HepG2 (cell line): Measurements from ENCODE around the gene SPG7. TPM values are rescaled to one million over a fixed set of nuclear protein-coding genes. Genes with fewer than 3 reads are reported as not detected.

Experiments used
- BRF2 ChIP-seq: sonication (generic); formaldehyde crosslinking; IDR thresholded peaks from 2 replicates; pipeline ENCODE4 v1.8.1; 2022; ENCODE audit warnings: mild to moderate bottlenecking, missing genetic modification reagents
- CBX2 ChIP-seq, 2 experiments: fragments of 200-600 bp in 1 of 2; sonication (generic); formaldehyde crosslinking in 1 of 2; IDR thresholded peaks; 2 replicates each; pipeline versions ENCODE4 v1.7.0 to v1.8.1; 2018 to 2022; ENCODE audit warnings: low read depth in 2 of 2, low read length in 1 of 2, mild to moderate bottlenecking in 1 of 2, missing genetic modification reagents in 1 of 2
- CC2D1A ChIP-seq: sonication (generic); formaldehyde crosslinking; IDR thresholded peaks from 2 replicates; pipeline ENCODE4 v1.8.1; 2023; ENCODE audit warnings: mild to moderate bottlenecking, missing genetic modification reagents
- FOXA3 ChIP-seq: IDR thresholded peaks from 2 replicates; pipeline ENCODE4 v1.6.1; 2016; ENCODE audit warnings: missing genetic modification reagents, missing compliant biosample characterization
- GRHL1 ChIP-seq: sonication (generic); formaldehyde crosslinking; conservative IDR thresholded peaks from 2 replicates; pipeline ENCODE4 v1.8.0; 2022; ENCODE audit warnings: missing genetic modification reagents
- HDAC1 ChIP-seq: sonication (generic); formaldehyde crosslinking; IDR thresholded peaks from 2 replicates; pipeline ENCODE4 v1.5.1; 2020; ENCODE audit warnings: mild to moderate bottlenecking, missing genetic modification reagents
- MBNL3 ChIP-seq: fragments of 250-450 bp; sonication (Bioruptor Pico); conservative IDR thresholded peaks from 2 replicates; pipeline ENCODE4 v1.8.0; 2022; ENCODE audit warnings: mild to moderate bottlenecking, inconsistent platforms
- NFKB2 ChIP-seq: sonication (generic); formaldehyde crosslinking; IDR thresholded peaks from 2 replicates; pipeline ENCODE4 v1.4.0; 2020; ENCODE audit warnings: missing genetic modification reagents, borderline replicate concordance
- RBM22 ChIP-seq: fragments of 200-400 bp; formaldehyde crosslinking; optimal IDR thresholded peaks from 2 replicates; pipeline ENCODE3; 2017; ENCODE audit warnings: mild to moderate bottlenecking, low read length, moderate library complexity
- STAT6 ChIP-seq: sonication (generic); formaldehyde crosslinking; IDR thresholded peaks from 2 replicates; pipeline ENCODE4 v1.4.0; 2020; ENCODE audit warnings: missing genetic modification reagents, mild to moderate bottlenecking, borderline replicate concordance
- TOPORS ChIP-seq: sonication (generic); formaldehyde crosslinking; IDR thresholded peaks from 2 replicates; pipeline ENCODE4 v1.8.0; 2023; ENCODE audit warnings: mild to moderate bottlenecking, missing genetic modification reagents
- ZFP82 ChIP-seq: sonication (generic); formaldehyde crosslinking; IDR thresholded peaks from 2 replicates; pipeline ENCODE4 v1.5.1; 2020; ENCODE audit warnings: mild to moderate bottlenecking, missing genetic modification reagents, borderline replicate concordance
- ZFP90 ChIP-seq: sonication (generic); formaldehyde crosslinking; IDR thresholded peaks from 2 replicates; pipeline ENCODE4 v1.8.0; 2022; ENCODE audit warnings: missing genetic modification reagents, mild to moderate bottlenecking, inconsistent platforms, borderline replicate concordance
- ZMYM2 ChIP-seq: sonication (generic); formaldehyde crosslinking; IDR thresholded peaks from 2 replicates; pipeline ENCODE4 v1.8.0; 2022; ENCODE audit warnings: mild to moderate bottlenecking, missing genetic modification reagents
- ZNF512 ChIP-seq: sonication (generic); formaldehyde crosslinking; IDR thresholded peaks from 2 replicates; pipeline ENCODE4 v1.4.0; 2020; ENCODE audit warnings: mild to moderate bottlenecking, missing genetic modification reagents
- ZNF549 ChIP-seq: sonication (generic); formaldehyde crosslinking; IDR thresholded peaks from 2 replicates; pipeline ENCODE4 v1.5.0; 2020; ENCODE audit warnings: missing genetic modification reagents
- ZNF562 ChIP-seq: sonication (generic); formaldehyde crosslinking; IDR thresholded peaks from 2 replicates; pipeline ENCODE4 v1.8.0; 2022; ENCODE audit warnings: missing genetic modification reagents, borderline replicate concordance
- ZNF644 ChIP-seq: IDR thresholded peaks from 2 replicates; pipeline ENCODE4 v1.6.1; 2016; ENCODE audit warnings: low read depth
- ZSCAN5A ChIP-seq: sonication (generic); formaldehyde crosslinking; IDR thresholded peaks from 2 replicates; pipeline ENCODE4 v1.8.0; 2022; ENCODE audit warnings: mild to moderate bottlenecking, missing genetic modification reagents, borderline replicate concordance
- polyA plus RNA-seq, 8 experiments: library from polyadenylated mRNA; depleted of rRNA in 3 of 8; stranded (reverse) in 7 of 8; unstranded in 1 of 8; fragments of >200 nt; fragmentation: Illumina TruSeq in 4 of 8; extraction: Trizol in 4 of 8; gene quantifications; 2 replicates each; pipeline versions ENCODE4 v1.2.1 to v1.2.3, GENCODE V29; 2011 to 2016; ENCODE audit warnings: low read depth in 4 of 8, missing spikeins in 1 of 8, mixed read lengths in 1 of 8; ENCODE audit not compliant: insufficient read depth in 1 of 8
- total RNA-seq, 5 experiments: library from RNA; depleted of rRNA; stranded (reverse); fragments of >200 nt; fragmentation: Illumina TruSeq; extraction: Trizol; gene quantifications; 2 replicates each; pipeline ENCODE4 v1.2.3, GENCODE V29; 2016; ENCODE audit warnings: low read depth in 1 of 5

Gene SPG7
- total and polyA plus RNA-seq, 2 of the 13 experiments (the other 11 are each of a cell fraction or from before 2014, with no cell fraction given): 66.0 to 136 TPM

GRCh38 chr16:89565506-89566372 lies 57.5 kb downstream of the SPG7 start (continued):
- TF ChIP-seq ZNF512 (CRISPR knock-in tag) (no peak), TOPORS (peak; percentile 46; the same call in 1 of the 2 replicates), ZFP82 (CRISPR knock-in tag) (no peak), BRF2 (peak; percentile 60; the same call in 1 of the 2 replicates), GRHL1 (CRISPR knock-in tag) (no peak), ZSCAN5A (CRISPR knock-in tag) (0 out of 2 replicates have a peak, but pooled peaks have one; percentile 5), MBNL3 (CRISPR knock-in tag) (no peak), FOXA3 (no peak; the same call in 1 of the 2 replicates), ZMYM2 (CRISPR knock-in tag) (no peak), RBM22 (peak; percentile 92), ZFP90 (peak; percentile 60), ZNF562 (no peak), STAT6 (CRISPR knock-in tag) (peak; percentile 90; the same call in 1 of the 2 replicates), CC2D1A (CRISPR knock-in tag) (no peak), NFKB2 (peak; percentile 85; the same call in 1 of the 2 replicates), CBX2 (IDR thresholded peaks at IDR 0.05; ENCODE audit: low read depth, low read length) (no peak), CBX2 (CRISPR knock-in tag; IDR thresholded peaks at IDR 0.05; ENCODE audit: low read depth) (no peak), ZNF644 (no peak), ZNF549 (CRISPR knock-in tag) (0 out of 2 replicates have a peak, but pooled peaks have one; percentile 45), HDAC1 (CRISPR knock-in tag) (peak; percentile 67)
